ENCODE measurements around the gene RGMB.

Gene RGMB

GRCh38 chr5:98798847-98799246 is 25.4 kb downstream of the RGMB start:
- no peak for TF ChIP-seq CTCF (IDR thresholded peaks at IDR 0.05)
- no peak for TF ChIP-seq ZFX (IDR thresholded peaks at IDR 0.05; ENCODE audit: borderline replicate concordance)
- no peak overlapping the region for H3K27ac ChIP-seq

GRCh38 chr5:98804066-98804465 is 30.6 kb downstream of the RGMB start:
- H3K27ac ChIP-seq, result no peak overlapping the region
- TF ChIP-seq ZFX (IDR thresholded peaks at IDR 0.05; ENCODE audit: borderline replicate concordance) (no peak), CTCF (IDR thresholded peaks at IDR 0.05) (no peak)

- no peak for TF ChIP-seq ZFX (IDR thresholded peaks at IDR 0.05; ENCODE audit: borderline replicate concordance)
- no peak for TF ChIP-seq CTCF (IDR thresholded peaks at IDR 0.05)
- no peak overlapping the region for H3K27ac ChIP-seq
Observed at GRCh38 chr5:98805070-98805469, 31.6 kb downstream of the RGMB start.

GRCh38 chr5:98807806-98808205 is 34.3 kb downstream of the RGMB start:
- no peak overlapping the region for H3K27ac ChIP-seq
- TF ChIP-seq CTCF (IDR thresholded peaks at IDR 0.05) (no peak), ZFX (IDR thresholded peaks at IDR 0.05; ENCODE audit: borderline replicate concordance) (no peak)

- TF ChIP-seq ZFX (IDR thresholded peaks at IDR 0.05; ENCODE audit: borderline replicate concordance) (no peak), CTCF (IDR thresholded peaks at IDR 0.05) (no peak)
Observed at GRCh38 chr5:98810206-98810605, 36.7 kb downstream of the RGMB start.

GRCh38 chr5:98813755-98814154 is 40.3 kb downstream of the RGMB start:
- TF ChIP-seq ZFX (IDR thresholded peaks at IDR 0.05; ENCODE audit: borderline replicate concordance) (no peak), CTCF (IDR thresholded peaks at IDR 0.05) (no peak)
- no peak overlapping the region for H3K27ac ChIP-seq

More at GRCh38 chr5:98810206-98810605, 36.7 kb downstream of the RGMB start:
- H3K27ac ChIP-seq, result no peak overlapping the region

- H3K27ac ChIP-seq, result no peak overlapping the region
- no peak for TF ChIP-seq ZFX (IDR thresholded peaks at IDR 0.05; ENCODE audit: borderline replicate concordance)
- TF ChIP-seq CTCF (IDR thresholded peaks at IDR 0.05), result no peak
Observed at GRCh38 chr5:98816582-98817222, 43.2 kb downstream of the RGMB start.
